GM18951 (cell line): Measurements from ENCODE around the gene LAMB2.

ENCODE experiments used
- POLR2A ChIP-seq: IDR thresholded peaks from 4 replicates; pipeline ENCODE4 v1.6.1; 2011; ENCODE audit warnings: mild to moderate bottlenecking; ENCODE audit not compliant: insufficient read length, insufficient read depth; ENCODE audit errors: extremely low read depth
- in situ Hi-C: fragments of 300-500 bp; cut with MboI; formaldehyde crosslinking; loops from one replicate; pipeline ENCODE4 v1.12.0; 2022; ENCODE audit warnings: low sequenced_read_pairs, mixed read lengths, inconsistent platforms; ENCODE audit not compliant: unreplicated experiment

The LAMB2 gene

DNA sequence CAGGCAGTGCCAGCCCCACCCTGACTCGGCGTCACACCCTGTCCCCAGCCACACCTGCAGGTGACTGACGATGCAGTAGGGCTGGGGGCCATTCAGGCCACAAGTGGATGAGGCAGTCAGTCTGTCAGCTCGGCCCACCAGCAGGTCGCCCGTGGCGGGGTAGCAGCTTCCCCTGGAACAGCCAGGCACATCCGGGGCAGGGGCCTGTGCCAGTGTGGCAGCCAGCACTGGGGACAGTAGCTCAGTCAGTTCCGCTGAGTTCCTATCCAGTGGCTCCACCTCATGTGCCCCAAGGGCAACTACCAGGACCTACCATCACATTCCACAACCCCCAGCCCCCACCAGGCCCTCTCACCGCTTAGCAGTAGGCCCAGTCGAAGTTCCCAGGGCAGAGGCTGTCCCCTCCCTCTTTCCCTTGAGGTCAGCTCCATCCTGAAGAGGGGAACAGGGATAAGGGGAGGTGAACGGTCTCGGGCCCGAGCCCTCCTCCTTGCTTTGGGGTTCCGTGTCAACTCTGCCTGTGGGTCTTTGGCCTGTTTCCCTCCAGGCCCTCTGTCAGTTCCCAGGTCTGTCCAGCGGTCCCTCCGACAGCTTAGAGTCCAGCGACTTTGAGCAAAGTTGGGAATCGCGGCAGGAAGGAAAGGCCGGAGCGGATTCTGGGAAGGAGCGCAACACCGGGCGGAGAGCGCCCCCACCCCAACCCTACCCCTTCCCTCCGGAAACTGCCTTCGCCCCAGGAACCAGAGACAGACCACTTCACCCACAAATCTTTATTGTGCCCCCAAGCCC is at the start of gene LAMB2:
LAMB2 (minus strand) TSS at position 614 of the 789 bp plus-strand sequence; CDS start at position 431, 183 bp downstream.
- no peak for TF ChIP-seq POLR2A
- in situ Hi-C loops, result no loop called here

- in situ Hi-C loops, result no loop called here
- no peak for TF ChIP-seq POLR2A
Observed at GRCh38 chr3:49181351-49181750, 48.5 kb upstream of the LAMB2 start.

DNA sequence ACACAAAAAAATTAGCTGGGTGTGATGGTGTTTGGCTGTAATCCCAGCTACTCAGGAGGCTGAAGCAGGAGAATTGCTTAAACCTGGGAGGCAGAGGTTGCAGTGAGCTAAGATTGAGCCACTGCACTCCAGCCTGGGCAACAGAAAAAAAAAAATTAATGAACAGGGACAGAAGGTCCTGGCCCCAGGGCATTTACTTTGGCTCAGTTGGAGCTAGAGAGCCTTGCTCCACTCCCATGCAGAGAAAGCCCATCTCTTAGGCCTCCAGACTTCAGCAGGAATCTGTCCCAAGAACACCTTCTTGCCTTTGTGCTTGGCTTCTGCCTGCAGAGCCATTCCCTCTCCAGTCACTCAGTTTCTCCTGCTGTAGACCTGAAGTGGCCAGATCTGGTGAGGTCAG is 47.3 kb upstream of the LAMB2 start:
- in situ Hi-C loops, result no loop called here
- no peak for TF ChIP-seq POLR2A

DNA sequence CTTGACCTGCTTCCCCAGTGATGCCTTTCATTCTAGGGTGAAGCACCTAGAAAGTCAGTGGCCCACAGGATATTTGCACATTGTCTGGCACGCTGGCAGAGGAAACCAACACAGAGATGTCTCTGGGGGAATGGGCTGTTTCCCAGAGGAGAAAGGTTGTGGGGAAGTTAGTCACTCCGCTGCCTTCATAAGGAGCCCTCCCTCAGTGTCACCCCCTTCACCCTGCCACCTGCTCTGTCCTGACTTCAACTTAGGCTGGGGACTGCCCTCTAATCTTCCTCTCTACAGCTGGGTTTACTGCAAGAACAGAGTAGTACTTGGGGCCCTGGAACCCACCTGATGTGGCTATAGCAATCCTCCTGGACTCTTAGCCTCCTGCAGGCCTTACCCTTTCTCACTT is 44.2 kb upstream of the LAMB2 start:
- in situ Hi-C loops, result loop anchor here (10.0 kb wide), 1 partner anchor 268 kb away; no protein-coding TSS in a partner anchor
- no peak for TF ChIP-seq POLR2A

GRCh38 chr3:49175530-49175929 is 42.7 kb upstream of the LAMB2 start:
- in situ Hi-C loops, result loop anchor here (10.0 kb wide), 1 partner anchor 269 kb away; no protein-coding TSS in a partner anchor
- no peak for TF ChIP-seq POLR2A

- no peak for TF ChIP-seq POLR2A
- in situ Hi-C loops, result loop anchor here (10.0 kb wide), 1 partner anchor 270 kb away; no protein-coding TSS in a partner anchor
Observed at GRCh38 chr3:49174397-49174985, 41.6 kb upstream of the LAMB2 start.

GRCh38 chr3:49173792-49174170 is 40.9 kb upstream of the LAMB2 start:
- in situ Hi-C loops, result loop anchor here (10.0 kb wide), 1 partner anchor 271 kb away; no protein-coding TSS in a partner anchor

DNA sequence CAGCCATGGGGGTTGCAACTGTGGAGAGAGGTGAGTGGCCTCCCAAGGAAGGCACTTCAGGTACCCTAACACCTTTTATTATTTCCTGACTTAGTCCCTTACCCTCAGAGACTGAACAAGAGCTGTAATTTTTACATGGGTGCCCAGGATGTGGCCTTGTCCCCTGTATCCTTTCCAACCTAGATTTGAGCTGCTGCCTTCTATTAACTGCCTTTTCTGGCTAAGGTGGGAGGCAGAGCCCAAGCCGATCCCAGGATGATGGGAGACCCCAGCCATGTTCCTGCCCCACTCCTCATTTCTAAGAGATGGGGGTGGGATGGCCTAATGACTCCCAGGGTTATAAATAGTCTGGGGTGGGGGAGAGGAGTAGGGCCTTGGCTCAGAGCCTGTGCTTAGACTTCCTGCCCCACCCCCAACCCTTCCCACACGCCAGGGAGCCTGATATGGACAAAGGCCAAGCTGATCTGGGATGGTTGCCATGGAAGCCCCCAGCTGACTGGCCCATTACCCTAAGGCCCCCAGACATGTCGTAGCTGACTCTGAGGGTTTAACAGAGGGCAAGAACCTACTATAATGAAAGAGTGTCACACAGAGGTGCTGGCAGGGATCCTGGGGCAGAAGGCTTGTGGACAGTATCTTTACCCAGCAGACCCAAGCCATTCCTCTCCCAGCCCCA is 40.4 kb upstream of the LAMB2 start:
- in situ Hi-C loops, result loop anchor here (10.0 kb wide), 1 partner anchor 272 kb away; no protein-coding TSS in a partner anchor
- TF ChIP-seq POLR2A, result no peak

More at GRCh38 chr3:49173792-49174170, 40.9 kb upstream of the LAMB2 start:
- TF ChIP-seq POLR2A, result no peak

GRCh38 chr3:49172551-49173041 is 39.7 kb upstream of the LAMB2 start:
- no peak for TF ChIP-seq POLR2A
- in situ Hi-C loops, result loop anchor here (10.0 kb wide), 1 partner anchor 272 kb away; no protein-coding TSS in a partner anchor

DNA sequence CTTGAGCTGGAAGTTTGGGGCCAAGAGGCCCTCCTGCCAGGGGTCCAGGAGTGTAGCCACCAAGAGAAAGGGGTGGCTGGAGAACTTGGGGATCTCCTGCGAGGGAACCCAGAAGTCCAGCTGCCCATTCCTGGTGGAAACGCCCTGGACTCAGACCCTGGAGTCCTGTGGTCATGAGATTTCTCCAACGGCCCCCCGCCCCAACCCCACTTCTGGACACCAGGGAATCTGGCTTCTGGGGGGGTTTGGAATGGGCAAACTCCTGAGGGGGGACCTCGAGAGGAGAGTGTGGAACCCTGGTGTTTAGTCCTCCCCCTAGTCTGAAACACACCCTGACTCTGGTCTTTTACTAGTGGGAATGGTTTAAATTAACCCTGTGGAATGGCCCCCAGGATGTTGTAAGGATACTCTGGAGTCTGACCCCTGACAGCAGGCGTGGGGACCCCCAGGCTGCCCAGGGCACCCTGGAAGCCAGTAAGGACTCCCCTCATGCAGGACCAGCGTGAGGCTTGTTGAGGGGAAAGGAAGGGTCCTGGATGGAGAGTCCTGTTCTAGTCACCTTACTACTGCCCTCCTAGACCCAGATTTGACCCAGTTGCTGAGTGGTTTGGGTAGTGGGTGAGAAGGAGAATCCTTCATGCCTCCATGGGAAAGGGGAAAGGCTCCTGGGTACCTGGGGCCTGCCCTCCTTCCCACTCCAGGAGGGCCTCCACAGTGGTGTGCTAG is 39.1 kb upstream of the LAMB2 start:
- no peak for TF ChIP-seq POLR2A
- in situ Hi-C loops, result loop anchor here (10.0 kb wide), 1 partner anchor 273 kb away; no protein-coding TSS in a partner anchor

GRCh38 chr3:49171119-49171774 is 38.4 kb upstream of the LAMB2 start, which contains the start of gene KLHDC8B:
Gene KLHDC8B (plus strand): TSS chr3:49171598. CDS start chr3:49172770, 1,172 bp downstream.
- in situ Hi-C loops, result loop anchor here (10.0 kb wide), 1 partner anchor 274 kb away; no protein-coding TSS in a partner anchor
- no peak for TF ChIP-seq POLR2A

- no peak for TF ChIP-seq POLR2A
- in situ Hi-C loops, result loop anchor here (10.0 kb wide), 1 partner anchor 274 kb away; no protein-coding TSS in a partner anchor
Observed at GRCh38 chr3:49170744-49171118, 37.9 kb upstream of the LAMB2 start.
